ENCODE data around the gene RAB44.

DNA sequence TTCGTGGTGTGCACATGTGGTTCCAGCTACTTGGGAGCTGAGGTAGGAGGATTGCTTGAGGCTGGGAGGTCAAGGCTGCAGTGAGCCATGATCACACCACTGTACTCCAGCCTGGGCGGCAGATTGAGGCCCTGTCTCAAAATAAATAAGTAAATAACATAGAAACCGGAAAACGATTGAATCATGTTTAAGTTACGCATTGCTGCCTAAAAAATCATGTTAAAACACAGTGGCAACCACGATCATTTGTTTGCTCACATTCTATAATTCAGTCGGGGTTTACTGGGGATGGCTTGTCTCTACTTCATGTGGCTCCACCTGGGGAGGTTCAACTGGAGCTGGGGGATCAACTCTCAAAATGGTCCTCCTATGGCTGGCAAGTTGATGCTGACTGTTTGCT, 27.4 kb upstream of the RAB44 start:
- TF ChIP-seq, protein P1, sequence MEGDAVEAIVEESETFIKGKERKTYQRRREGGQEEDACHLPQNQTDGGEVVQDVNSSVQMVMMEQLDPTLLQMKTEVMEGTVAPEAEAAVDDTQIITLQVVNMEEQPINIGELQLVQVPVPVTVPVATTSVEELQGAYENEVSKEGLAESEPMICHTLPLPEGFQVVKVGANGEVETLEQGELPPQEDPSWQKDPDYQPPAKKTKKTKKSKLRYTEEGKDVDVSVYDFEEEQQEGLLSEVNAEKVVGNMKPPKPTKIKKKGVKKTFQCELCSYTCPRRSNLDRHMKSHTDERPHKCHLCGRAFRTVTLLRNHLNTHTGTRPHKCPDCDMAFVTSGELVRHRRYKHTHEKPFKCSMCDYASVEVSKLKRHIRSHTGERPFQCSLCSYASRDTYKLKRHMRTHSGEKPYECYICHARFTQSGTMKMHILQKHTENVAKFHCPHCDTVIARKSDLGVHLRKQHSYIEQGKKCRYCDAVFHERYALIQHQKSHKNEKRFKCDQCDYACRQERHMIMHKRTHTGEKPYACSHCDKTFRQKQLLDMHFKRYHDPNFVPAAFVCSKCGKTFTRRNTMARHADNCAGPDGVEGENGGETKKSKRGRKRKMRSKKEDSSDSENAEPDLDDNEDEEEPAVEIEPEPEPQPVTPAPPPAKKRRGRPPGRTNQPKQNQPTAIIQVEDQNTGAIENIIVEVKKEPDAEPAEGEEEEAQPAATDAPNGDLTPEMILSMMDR (IDR thresholded peaks at IDR 0.05) = no peak
- no peak for TF ChIP-seq POLR2A (IDR thresholded peaks at IDR 0.05)

Measured in adrenal gland (tissue), 5 donors.